HepG2 (cell line): ENCODE data around the gene UBE2U. TPM values are rescaled to one million over a fixed set of nuclear protein-coding genes. Genes with fewer than 3 reads are reported as not detected.

Experiments
- ATAC-seq: fragments of 200-7000 bp; cut with Tn5 transposase; 3 replicates; pipeline ENCODE4 v1.9.1; 2020; ENCODE audit warnings: mild to moderate bottlenecking, moderate library complexity
- BruUV-seq: library from RNA; stranded (reverse); fragments of 400-500 nt; replicated peaks from 2 replicates; lab custom pipeline; 2021; lab: Mats Ljungman, UMichigan
- CTCF ChIA-PET: fragments of 300-600 bp; formaldehyde crosslinking; extraction: SDS; loops from one replicate; lab custom pipeline; 2021; ENCODE audit warnings: low total read pairs, inconsistent platforms, low intra/inter-chr PET ratio; lab: Yijun Ruan, JAX
- POLR2A ChIA-PET: fragments of 350-600 bp; sonication (Branson Sonifier 250); formaldehyde crosslinking; loops from one replicate; lab custom pipeline; 2020; ENCODE audit warnings: antibody characterized with exemption, inconsistent platforms; lab: Yijun Ruan, JAX
- DNase-seq: peaks from one replicate; pipeline ENCODE4 v3.0.0-alpha.2; 2015; ENCODE audit warnings: low spot score
- FAIRE-seq: peaks from 3 replicates; lab custom pipeline; 2011; peaks lifted over from hg19 to GRCh38; lab: Jason Lieb, UNC
- H2AFZ ChIP-seq: one replicate; pipeline ENCODE4 v1.6.1; 2011; ENCODE audit warnings: low read length, inconsistent platforms
- H3K27ac ChIP-seq: fragments of 300-600 bp; 3 replicates; pipeline ENCODE4 v1.8.0; 2011; ENCODE audit warnings: mixed run types, mild to moderate bottlenecking, mixed read lengths, low read length, inconsistent platforms; ENCODE audit not compliant: insufficient read depth; ENCODE audit errors: extremely low read length
- H3K27me3 ChIP-seq, 2 experiments: fragments of 200-600 bp in 1 of 2; 2 replicates in 1 of 2; 3 replicates in 1 of 2; pipeline versions ENCODE4 v1.6.0 to v1.8.0; 2011; ENCODE audit warnings: low read length in 2 of 2, mild to moderate bottlenecking in 2 of 2, moderate library complexity in 2 of 2, inconsistent platforms in 1 of 2; ENCODE audit not compliant: insufficient read depth in 2 of 2, control insufficient read depth in 1 of 2
- H3K36me3 ChIP-seq, 2 experiments: fragments of 200-600 bp in 1 of 2; replicated peaks in 1 of 2; 2 replicates in 1 of 2; 3 replicates in 1 of 2; pipeline versions ENCODE4 v1.5.1 to v1.8.0; 2011; ENCODE audit warnings: low read length in 2 of 2, inconsistent platforms in 1 of 2; ENCODE audit not compliant: insufficient read depth in 2 of 2, control insufficient read depth in 1 of 2
- H3K4me1 ChIP-seq: 2 replicates; pipeline ENCODE4 v1.5.1; 2012; ENCODE audit warnings: low read length, inconsistent platforms; ENCODE audit not compliant: insufficient read depth
- H3K4me2 ChIP-seq: 2 replicates; pipeline ENCODE4 v1.6.0; 2011; ENCODE audit warnings: low read depth, low read length, inconsistent platforms
- H3K4me3 ChIP-seq, 3 experiments: fragments of 200-600 bp in 1 of 3; sonication (generic), shearing (Covaris generic) in 1 of 3; replicated peaks in 1 of 3; 2 replicates each; pipeline ENCODE4 v1.5.1; 2011 to 2016; ENCODE audit warnings: low read length in 3 of 3, inconsistent platforms in 2 of 3, low read depth in 2 of 3, mild to moderate bottlenecking in 2 of 3, control low read depth in 1 of 3, mixed read lengths in 1 of 3; ENCODE audit not compliant: insufficient read depth in 1 of 3
- H3K79me2 ChIP-seq: one replicate; pipeline ENCODE4 v1.6.1; 2011; ENCODE audit warnings: low read length, inconsistent platforms; ENCODE audit not compliant: insufficient read depth
- H3K9ac ChIP-seq: 2 replicates; pipeline ENCODE4 v1.6.0; 2011; ENCODE audit warnings: mild to moderate bottlenecking, low read depth, low read length, inconsistent platforms; ENCODE audit not compliant: insufficient read depth
- H3K9me3 ChIP-seq: 2 replicates; pipeline ENCODE4 v1.5.1; 2012; ENCODE audit warnings: mild to moderate bottlenecking, low read length
- H4K20me1 ChIP-seq: 2 replicates; pipeline ENCODE4 v1.6.0; 2011; ENCODE audit warnings: inconsistent platforms, mild to moderate bottlenecking, low read length, moderate library complexity; ENCODE audit not compliant: insufficient read depth
- CBX1 ChIP-seq: IDR thresholded peaks from one replicate; pipeline ENCODE4 v1.6.1; 2016; ENCODE audit warnings: antibody characterized with exemption, low read depth
- HNRNPL ChIP-seq: fragments of 200-400 bp; formaldehyde crosslinking; IDR thresholded peaks from 2 replicates; pipeline ENCODE4 v1.6.1; 2017; ENCODE audit warnings: mild to moderate bottlenecking, low read depth, low read length
- KIAA2018 ChIP-seq: sonication (generic); formaldehyde crosslinking; IDR thresholded peaks from 2 replicates; pipeline ENCODE4 v1.5.0; 2020; ENCODE audit warnings: mild to moderate bottlenecking, missing genetic modification reagents, borderline replicate concordance
- RBM22 ChIP-seq: fragments of 200-400 bp; formaldehyde crosslinking; optimal IDR thresholded peaks from 2 replicates; pipeline ENCODE3; 2017; ENCODE audit warnings: mild to moderate bottlenecking, low read length, moderate library complexity
- THYN1 ChIP-seq: sonication (generic); formaldehyde crosslinking; IDR thresholded peaks from 2 replicates; pipeline ENCODE4 v1.8.1; 2023; ENCODE audit warnings: low read depth, mild to moderate bottlenecking, moderate library complexity, missing genetic modification reagents, borderline replicate concordance
- ZNF180 ChIP-seq: sonication (generic); formaldehyde crosslinking; IDR thresholded peaks from 2 replicates; pipeline ENCODE4 v1.4.0; 2020; ENCODE audit warnings: low read depth, missing genetic modification reagents, borderline replicate concordance
- ZNF556 ChIP-seq: sonication (generic); formaldehyde crosslinking; IDR thresholded peaks from 2 replicates; pipeline ENCODE4 v1.4.0; 2020; ENCODE audit warnings: mild to moderate bottlenecking, missing genetic modification reagents, borderline replicate concordance
- ZNF749 ChIP-seq: sonication (generic); formaldehyde crosslinking; IDR thresholded peaks from 2 replicates; pipeline ENCODE4 v1.8.0; 2022; ENCODE audit warnings: mild to moderate bottlenecking, missing genetic modification reagents, moderate library complexity, borderline replicate concordance
- WGBS: methylation state at CpG from one replicate; pipeline ENCODE4 v1.1.6; 2017; ENCODE audit warnings: low lambda C conversion rate; 5-methylcytosine and 5-hydroxymethylcytosine counted together
- in situ Hi-C: cut with HindIII; loops from 2 replicates; pipeline ENCODE4 v1.10.0; 2017; ENCODE audit warnings: low pct_unique_long_range_greater_than_20kb; ENCODE audit not compliant: extremely low pct_ligation_motif_present
- intact Hi-C: fragments of 100-400 bp; cut with micrococcal nuclease; formaldehyde crosslinking; loops from one replicate; pipeline ENCODE4 v1.10.0; 2022; ENCODE audit not compliant: unreplicated experiment
- polyA plus RNA-seq, 8 experiments: library from polyadenylated mRNA; depleted of rRNA in 3 of 8; stranded (reverse) in 7 of 8; unstranded in 1 of 8; fragments of >200 nt; fragmentation: Illumina TruSeq in 4 of 8; extraction: Trizol in 4 of 8; gene quantifications; 2 replicates each; pipeline versions ENCODE4 v1.2.1 to v1.2.3, GENCODE V29; 2011 to 2016; ENCODE audit warnings: low read depth in 4 of 8, missing spikeins in 1 of 8, mixed read lengths in 1 of 8; ENCODE audit not compliant: insufficient read depth in 1 of 8
- total RNA-seq, 5 experiments: library from RNA; depleted of rRNA; stranded (reverse); fragments of >200 nt; fragmentation: Illumina TruSeq; extraction: Trizol; gene quantifications; 2 replicates each; pipeline ENCODE4 v1.2.3, GENCODE V29; 2016; ENCODE audit warnings: low read depth in 1 of 5

The UBE2U gene
- total and polyA plus RNA-seq, 2 of the 13 experiments (the other 11 are each of a cell fraction or from before 2014, with no cell fraction given): not detected

- no peaks in the 10 kb centered on the region for H3K9me3 ChIP-seq
- no peak overlapping the region for H2AFZ ChIP-seq
- H3K4me1 ChIP-seq: no peaks in the 10 kb centered on the region
- no peak for FAIRE-seq
- no peak for TF ChIP-seq ZNF749 (CRISPR knock-in tag)
- no peak for TF ChIP-seq HNRNPL
- TF ChIP-seq ZNF556: no peak
- TF ChIP-seq KIAA2018 (CRISPR knock-in tag): no peak
- TF ChIP-seq CBX1: no peak
- no peak for TF ChIP-seq ZNF180 (CRISPR knock-in tag)
- TF ChIP-seq THYN1: no peak
- TF ChIP-seq RBM22: no peak
- no peak overlapping the region for H3K4me2 ChIP-seq
- H4K20me1 ChIP-seq: no peaks in the 10 kb centered on the region
- CTCF ChIA-PET: no interaction called here
- intact Hi-C loops: no loop called here
- H3K4me3 ChIP-seq: no peak overlapping the region
- no peaks in the 10 kb centered on the region for H3K36me3 ChIP-seq
- H3K9ac ChIP-seq: no peak overlapping the region
- POLR2A ChIA-PET: no interaction called here
- no TSS peak for BruUV-seq
- no peak overlapping the region for H3K27ac ChIP-seq
- DNase-seq: no peak
- no peaks in the 10 kb centered on the region for H3K79me2 ChIP-seq
- in situ Hi-C loops: no loop called here
- H3K27me3 ChIP-seq: peaks cover 0 to 5% of the 10 kb centered on the region in 2 experiments; a peak in 1 of 5 replicates
- no peak for ATAC-seq
- WGBS: 0% methylated on average over 2 of the region's 2 CpGs
Observed at GRCh38 chr1:64199154-64199553, 4.3 kb upstream of the UBE2U start.
